Activated gamma-delta T cell treated with anti-CD3 and anti-CD28 coated beads, Interleukin-2, amount 50 U/mL, for 16 hours (primary cell): ENCODE results near the gene CAPN15.

Experiments used
- DNase-seq: peaks from one replicate; pipeline ENCODE4 v3.0.0-alpha.2; 2020; ENCODE audit warnings: low read depth

The CAPN15 gene

DNA sequence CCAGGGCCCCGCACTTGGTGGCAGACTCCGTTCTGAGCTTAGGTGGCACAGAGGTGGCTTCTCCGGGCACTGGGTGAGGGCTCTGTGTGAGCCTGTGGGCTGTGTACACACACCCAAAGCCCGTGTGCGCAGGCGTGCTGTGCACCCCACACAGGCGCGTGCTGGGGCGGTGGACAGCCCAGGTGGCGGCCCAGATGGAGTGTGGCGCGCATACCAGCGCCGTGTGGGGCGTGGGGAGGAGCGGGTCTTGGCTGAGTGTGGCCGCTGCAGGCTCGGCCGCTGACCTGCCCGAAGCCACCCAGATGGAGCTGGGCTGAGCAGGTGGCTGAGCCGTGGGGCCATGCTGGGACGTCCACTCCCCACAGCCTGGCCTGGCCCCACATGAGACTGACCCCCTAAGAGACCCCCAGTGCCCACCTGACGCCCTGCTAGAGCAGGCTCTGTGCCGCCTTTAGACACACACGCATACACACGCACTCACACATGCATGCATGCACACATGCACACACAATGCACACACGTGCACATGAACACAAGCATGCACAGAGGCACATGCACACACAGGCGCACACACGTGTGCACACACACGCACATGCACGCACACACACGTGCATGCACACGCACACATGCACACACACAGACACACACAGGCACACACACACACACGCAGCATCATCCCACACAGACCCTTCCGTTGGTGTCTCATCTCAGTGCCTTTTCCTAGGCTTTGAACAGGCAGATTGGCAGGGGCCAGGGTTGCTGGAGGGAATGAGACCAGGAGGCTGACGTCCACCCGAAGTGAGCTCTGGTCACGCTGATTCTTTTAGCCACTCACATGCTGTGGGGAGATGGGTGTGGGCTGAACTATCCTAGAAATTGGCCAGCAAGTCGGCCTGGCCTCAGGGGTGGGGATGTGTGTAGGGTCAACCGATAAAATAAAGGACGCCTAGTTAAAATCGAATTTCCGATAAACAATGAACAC lies 34.7 kb downstream of the CAPN15 start:
- no peak for DNase-seq

DNA sequence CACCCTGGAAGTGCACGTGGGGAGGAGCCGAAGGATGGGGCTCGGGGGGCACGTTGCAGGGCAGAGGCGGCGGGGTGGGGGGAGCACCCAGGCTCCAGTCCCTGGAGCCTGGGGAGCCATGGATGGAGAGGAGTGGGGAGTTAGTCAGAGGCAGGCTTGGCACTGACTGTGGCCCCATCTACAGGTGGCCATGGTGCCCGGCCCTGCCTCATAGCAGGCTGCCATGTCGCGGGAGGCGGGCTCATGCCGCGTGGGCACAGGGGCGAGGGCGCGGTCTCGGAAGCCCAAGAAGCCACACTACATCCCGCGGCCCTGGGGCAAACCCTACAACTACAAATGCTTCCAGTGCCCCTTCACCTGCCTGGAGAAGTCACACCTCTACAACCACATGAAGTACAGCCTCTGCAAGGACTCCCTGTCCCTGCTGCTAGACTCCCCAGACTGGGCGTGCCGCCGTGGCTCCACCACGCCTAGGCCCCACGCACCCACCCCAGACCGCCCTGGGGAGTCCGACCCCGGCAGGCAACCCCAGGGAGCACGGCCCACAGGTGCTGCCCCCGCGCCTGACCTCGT lies 35.6 kb downstream of the CAPN15 start:
- DNase-seq, result no peak

DNA sequence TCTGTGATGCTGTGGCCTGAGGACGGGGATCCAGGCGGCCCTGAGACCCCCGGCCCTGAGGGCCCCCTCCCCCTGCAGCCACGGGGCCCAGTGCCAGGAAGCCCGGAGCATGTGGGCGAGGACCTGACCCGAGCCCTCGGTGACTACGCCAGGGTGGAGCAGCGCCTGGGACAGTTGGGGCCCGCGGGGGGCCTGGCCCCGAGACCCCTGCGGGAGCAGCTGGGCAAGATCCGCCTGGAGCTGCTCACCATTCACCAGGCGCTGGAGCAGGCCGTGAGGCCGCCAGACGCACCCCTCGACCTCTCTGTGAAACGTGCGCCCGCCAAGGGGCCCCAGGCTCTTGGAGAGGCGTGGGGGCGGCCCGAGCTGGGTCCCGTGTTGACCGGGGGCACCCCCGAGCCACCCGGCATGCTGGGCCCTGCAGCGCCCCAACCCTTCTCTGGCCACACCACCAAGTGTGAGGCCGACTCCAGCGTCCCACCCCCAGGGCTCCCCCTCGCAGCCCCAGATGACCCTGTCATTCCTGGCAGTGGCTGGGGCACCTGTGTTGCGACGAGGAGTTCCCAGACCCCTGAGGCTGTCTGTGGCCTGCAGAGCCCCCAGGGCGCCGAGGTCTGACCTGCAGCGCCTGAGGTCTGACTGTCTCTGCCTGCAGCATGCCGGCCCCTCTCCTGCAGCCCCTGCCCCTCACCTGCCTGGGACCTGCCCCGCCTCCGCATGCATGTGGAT lies 37.3 kb downstream of the CAPN15 start:
- no peak for DNase-seq

DNA sequence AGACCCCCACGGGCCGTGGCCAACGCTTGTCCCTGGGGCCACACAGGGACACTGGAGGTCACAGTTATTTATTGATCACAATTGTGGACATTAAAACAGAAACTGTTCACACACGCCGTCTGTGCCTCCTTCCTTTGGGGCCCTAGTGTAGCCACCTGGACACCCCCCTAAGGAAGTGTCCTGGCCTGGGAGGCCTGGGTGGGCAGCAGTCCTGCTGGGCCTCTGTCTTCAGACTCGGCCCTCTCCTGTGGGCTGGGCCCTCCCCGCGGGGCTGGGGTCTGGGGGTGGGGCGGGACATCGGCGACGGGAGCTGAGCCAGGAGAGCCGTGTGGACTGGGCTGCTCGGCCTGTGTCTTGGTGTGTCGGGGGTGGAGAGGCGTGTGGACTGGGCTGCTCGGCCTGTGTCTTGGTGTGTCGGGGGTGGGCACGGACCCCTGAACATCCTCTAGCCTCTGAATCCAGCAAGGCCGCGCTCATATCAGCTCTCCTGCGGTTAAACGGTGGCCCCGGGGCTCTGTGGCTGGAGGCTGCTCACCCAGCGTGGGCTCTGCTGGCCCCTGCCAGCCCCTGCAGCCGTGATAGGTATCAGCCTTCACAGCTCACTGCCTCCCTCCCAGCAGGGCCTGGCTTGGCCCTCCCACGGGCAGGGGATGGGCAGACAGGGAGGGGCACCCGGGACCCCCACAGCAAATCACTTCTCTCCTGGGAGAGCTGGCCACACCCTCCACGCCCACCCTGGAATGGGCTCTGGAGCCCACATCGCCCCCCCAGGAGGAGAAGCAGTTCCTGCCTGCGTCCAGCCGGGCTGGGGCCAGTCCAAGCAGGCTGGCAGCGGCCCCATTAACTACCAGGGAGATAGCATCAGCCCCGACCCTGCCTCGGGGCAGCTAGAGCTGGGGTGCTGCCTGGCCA lies 38.2 kb downstream of the CAPN15 start:
- DNase-seq, result no peak

DNA sequence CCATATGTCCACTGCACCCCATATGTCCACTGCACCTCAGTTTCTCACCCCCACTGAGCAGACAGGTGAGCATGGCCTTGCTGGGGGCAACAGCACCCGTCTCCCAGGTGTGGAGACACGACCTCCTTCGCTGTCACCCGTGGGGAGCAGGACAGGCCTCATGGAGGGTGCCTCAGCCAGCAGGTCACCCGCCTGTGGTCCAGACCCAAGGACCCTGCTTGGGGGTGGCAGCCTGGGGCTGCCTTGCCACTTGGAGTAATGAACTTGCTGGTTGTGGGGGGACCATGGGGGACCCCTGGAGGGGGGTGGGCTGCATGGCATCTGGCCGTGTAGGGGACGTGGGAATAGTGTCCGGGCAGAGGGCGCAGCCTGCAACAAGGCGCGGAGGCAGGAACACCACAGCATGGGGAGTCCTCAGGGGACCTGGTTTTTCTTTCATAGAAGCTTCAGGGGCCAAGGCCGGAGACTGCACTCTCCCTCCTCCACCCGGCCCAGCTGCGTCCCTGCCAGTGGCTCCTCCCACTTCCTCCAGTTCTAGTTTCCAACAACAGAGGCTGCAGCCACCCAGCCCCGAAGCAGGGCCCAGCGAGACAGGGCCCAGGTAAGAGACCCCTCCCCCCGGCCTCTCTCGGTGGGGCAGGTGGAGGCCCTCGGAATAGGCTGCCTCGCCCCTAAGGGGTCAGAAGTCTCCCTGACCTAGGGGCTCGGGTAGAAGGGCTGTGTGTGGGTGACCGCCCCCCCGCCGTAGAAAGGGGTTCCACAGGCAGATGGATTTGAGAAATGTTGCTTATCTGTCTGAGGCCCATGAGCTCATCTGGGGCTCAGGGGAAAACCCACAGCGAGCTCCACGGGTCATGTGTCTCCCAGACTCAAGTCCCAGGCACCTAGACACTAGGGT lies 39.2 kb downstream of the CAPN15 start, which contains the start of gene NHLRC4:
Gene NHLRC4, plus strand, starts transcription at position 531 of the 898 bp plus-strand sequence. CDS start 1,043 bp downstream, outside the sequence.
- DNase-seq, result no peak

DNA sequence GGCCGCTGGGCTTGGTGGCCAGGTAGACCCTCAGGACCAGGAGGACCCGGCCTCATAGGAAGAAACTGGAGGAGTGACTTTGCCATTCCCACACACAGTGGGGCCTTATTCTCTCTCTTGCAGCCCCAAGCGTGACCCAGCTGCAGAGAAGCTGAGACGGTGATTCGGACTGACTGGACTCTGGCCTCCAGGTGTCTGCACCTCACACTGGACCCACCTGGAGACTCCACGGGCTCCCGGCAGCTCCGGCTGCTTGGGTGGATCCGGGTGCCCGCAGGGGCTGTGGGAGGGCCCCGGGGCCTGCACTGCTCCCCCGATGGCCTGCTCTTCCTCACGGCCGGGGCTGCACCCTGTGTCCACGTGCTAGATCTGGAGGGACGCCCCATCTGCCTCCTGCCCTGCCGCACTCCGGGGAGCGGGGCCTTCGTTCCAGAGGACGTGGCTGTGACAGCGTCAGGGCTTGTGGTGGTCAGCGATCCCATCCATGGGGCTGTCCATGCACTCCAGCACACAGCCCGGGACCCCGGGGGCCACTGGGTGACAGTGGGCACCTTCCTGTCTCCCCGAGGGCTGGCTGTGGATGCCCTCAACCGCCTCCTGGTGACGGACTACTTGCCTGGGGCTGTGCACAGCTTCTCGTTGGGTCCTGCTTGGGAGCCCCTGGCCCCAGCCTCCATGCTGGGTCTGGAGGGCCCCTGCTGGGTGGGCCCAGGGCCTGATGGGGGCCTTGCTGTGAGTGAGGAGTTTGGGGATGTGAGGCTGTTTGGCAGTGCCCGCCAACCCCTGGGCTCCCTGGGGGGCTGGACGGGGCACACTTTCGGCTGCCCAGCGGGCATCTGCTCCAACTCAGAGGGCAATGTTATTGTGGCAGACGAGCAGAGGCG lies 40.1 kb downstream of the CAPN15 start:
- no peak for DNase-seq

DNA sequence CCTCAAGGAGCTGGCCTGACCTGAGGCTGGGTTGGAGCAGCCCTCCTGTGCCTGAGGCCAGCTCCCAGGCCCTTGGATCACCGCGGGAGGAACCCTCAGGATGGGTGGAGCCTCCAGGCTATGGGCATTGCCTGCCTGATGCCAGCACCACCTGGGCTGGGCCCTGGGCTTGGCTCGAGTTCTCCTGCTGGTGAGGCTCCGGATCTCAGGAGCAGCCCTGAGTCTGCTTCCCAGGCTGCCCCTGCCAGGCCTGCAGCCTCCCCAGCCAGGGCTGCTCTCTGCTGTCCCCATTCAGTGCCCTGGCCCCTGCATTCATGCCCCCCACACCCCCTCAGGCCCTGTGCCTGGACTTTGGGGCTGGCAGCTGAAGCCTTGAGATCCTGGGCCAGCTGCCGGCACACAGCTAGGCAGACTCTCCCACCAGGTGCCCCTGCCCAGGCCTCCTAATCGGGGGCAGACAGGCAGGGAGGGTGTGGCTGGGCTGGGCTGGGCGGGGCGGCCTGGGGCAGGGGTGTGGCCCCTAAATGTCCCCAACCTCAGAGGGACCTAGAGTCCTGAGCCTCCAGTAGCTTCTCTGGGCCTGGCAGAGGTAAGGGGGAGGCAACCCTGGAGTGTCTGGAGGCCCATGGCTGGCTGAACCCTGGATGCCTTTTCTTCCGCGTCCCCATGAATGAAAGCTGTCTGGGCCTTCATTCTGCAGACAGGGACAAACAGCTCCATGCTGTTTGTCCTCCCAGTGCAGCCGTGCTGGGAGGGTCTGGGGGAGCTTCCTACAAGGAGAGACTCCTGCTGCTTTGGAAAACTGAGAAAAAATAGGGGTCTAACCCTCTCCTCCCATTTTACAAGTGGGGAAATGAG lies 41.1 kb downstream of the CAPN15 start:
- no peak for DNase-seq

DNA sequence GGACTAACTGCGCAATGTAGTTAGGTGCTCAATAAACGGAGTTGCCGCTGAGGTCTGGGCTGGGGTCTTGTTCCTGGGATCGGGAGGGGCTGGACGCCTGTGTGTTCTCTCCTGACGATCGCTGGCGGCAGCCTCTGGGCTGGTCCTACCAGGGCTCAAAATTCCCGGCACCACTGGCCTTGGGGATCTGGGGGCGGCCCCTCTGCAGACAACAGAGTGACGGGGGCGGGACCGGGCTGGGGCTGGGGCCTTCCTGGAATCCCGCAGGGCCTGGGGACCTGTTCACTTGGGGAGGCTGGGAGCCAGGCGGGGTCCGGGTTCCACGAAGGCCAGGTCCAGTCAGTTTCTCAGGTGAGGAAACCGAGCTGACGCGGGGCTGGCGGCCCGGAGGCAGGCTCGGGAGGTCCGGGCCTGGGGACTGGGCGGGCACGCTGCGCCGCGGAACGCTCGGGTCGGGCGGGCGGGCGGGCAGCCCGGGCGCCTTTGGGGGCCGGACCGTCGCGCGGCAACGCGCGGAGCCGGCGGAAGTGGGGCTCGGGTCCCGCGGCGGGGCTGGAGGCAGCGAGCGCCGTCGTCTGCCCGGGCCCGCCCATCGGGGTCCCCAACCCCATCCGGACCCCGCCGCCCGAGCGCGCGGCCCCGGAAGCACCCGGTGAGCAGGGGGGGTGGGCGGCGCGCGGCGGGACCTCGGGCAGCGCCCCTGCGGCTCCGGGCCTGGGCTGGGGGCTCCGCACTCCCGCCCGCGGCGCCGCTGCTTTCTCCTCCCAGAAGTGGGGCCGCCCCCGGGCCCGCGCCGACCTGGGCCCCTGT lies 42.1 kb downstream of the CAPN15 start, which contains the start of gene PIGQ:
Gene PIGQ, plus strand, starts transcription at position 524 of the 810 bp plus-strand sequence. CDS start 4,107 bp downstream, outside the sequence.
- peak; percentile 39 for DNase-seq

DNA sequence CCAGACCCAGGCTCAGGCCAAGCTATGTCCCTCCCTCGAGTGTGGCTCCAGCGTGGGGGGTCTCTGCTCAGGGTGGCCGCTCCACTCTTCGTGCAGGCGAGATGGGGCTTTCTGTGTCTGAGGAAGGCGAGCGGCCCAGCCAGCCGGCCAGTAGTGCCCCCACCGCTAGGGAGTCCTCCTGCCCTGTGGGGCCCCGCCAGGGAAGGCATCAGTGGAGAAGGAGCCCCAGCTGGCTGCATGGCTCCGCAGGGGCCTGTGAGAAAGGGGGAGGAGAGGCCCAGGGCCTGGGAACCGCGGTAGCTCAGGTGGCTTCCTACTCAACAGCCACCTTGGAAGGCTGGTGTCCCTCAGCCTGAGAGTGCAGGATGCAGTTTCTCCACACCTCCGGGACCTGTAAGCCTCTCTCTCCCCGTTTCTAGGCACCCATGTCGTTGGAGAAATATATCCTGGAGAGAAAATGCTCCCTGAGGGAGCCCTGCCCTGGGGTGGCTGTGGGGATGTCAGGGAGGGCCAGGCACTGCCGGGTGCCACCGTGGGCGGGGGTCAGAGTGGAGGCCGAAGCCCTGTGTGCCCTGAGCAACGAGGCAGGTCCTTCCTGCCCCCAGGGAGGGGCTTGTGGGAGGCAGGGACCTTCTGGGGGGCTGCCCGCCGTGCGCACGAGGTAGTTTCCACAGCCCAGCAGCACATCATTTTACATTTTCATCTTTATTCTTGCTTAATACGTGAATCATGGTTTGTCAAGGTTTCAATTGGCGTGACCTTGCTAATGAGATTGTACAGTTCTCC lies 45.5 kb downstream of the CAPN15 start:
- no peak for DNase-seq

DNA sequence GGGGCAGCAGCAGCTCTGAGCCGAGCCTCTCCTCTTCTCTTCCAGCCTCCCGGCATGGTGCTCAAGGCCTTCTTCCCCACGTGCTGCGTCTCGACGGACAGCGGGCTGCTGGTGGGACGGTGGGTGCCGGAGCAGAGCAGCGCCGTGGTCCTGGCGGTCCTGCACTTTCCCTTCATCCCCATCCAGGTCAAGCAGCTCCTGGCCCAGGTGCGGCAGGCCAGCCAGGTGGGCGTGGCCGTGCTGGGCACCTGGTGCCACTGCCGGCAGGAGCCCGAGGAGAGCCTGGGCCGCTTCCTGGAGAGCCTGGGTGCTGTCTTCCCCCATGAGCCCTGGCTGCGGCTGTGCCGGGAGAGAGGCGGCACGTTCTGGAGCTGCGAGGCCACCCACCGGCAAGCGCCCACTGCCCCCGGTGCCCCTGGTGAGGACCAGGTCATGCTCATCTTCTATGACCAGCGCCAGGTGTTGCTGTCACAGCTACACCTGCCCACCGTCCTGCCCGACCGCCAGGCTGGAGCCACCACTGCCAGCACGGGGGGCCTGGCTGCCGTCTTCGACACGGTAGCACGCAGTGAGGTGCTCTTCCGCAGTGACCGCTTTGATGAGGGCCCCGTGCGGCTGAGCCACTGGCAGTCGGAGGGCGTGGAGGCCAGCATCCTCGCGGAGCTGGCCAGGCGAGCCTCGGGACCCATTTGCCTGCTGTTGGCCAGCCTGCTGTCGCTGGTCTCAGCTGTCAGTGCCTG lies 46.7 kb downstream of the CAPN15 start:
- no peak for DNase-seq

DNA sequence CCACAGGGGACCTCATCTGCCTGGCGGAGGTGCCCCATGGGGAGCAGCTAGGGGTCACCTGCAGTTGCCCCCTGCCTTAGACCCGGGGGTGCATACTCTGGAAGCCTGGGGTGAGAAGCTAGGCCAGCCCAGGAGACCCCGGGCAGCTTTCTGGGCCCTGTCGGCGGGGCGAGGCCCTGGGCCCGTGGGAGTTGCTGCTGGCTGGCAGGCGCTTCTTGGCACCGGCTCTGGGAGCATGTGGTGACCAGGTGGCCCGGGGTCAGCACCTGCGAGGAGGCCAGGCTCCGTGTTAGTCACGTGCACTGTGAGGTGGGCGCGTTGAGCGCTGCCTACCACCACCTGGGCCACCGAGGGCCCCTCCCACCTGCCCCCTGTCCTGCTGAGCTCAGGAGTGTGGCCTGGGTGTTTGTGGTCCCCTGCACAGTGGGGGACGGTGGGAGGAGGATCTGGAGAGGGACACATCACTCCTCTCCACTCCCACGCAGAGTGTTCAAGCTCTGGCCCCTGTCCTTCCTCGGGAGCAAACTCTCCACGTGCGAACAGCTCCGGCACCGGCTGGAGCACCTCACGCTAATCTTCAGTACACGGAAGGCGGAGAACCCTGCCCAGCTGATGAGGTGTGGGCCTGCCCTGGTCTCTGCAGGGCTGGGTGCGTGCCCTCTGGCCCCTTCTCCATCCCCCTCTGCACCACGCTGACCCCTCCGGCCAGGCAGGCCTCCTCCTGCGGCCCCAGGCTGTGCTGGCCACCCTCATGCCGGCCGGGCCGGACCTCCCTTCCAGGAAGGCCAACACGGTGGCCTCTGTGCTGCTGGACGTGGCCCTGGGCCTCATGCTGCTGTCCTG lies 48.1 kb downstream of the CAPN15 start:
- no peak for DNase-seq

DNA sequence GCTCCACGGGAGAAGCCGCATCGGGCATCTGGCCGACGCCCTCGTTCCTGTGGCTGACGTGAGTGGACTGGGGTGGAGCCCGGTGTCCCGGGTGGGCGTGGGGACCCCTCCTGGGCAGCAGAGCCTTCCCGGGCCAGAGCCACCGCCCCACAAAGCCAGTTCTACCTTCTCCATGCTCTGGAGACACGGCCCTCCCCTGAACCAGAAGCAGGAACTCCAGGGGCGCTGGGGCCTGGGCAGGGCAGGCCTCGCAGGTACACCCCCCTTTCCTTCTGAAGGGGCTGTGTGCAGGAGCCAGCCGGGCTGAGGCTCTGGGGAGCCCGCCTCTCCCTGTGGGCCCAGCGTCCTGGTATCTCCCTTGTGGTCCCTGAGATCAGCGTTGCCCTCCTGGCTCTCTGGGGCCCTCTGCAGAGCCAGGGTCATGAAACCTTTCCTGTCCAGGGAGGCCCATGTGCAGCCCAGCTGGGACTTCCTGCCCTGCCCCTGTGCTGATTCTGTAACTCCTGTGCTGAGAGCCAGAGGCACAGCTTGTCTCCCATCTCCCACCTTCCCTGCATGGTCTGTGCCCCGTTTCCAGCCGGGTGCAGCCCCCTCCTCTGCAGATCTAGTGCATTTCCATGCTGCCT lies 48.8 kb downstream of the CAPN15 start:
- DNase-seq, result no peak

DNA sequence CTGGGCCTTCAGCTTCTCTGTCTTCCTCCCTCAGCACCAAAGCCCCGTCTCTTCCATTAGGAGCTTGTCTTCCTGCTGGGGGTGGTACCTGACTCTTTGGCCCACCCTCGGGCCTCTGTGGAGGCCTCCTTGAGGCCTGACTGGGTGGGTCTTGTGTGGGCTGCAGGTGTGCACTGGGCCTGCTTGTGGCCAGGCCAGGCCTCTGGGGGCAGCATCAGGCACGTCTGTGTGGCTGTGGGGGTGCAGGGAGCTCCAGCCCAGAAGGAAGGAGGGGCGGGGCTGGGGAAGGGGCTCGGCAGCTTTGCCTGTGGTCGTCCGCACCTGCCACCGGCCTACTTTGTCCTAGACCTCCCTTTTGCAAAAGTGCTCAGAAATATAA lies 49.3 kb downstream of the CAPN15 start:
- no peak for DNase-seq

DNA sequence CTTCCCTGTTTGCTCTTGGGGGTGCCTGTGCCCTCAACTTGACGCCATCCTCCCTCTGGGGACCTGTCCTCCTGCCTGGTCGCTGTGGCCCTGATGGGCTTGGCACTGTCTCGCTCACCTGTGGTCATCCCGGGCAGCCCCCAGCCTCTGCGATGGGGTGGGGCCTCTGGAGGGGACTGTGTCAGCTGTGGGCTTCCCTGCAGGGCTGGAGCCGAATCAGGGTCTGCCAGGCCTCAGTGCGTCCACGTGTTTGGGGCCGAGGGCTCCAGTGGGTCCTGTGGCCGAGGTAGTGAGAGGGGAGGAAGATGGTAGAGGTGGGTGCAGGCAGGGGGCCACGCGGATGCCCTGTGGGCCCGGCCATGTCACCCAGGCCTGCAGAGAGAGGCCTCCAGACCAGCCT lies 50.3 kb downstream of the CAPN15 start:
- no peak for DNase-seq
